OCI-M2 (cell line): ENCODE data around the gene NPEPL1.

ENCODE experiments used
- DNase-seq: peaks from one replicate; lab custom pipeline; 2025; ENCODE audit not compliant: unreplicated experiment; lab: John Stamatoyannopoulos, UW

Gene NPEPL1

GRCh38 chr20:58700121-58700821 lies 7.7 kb downstream of the NPEPL1 start:
- DNase-seq, result no peak

- DNase-seq, result no peak
Observed at GRCh38 chr20:58700823-58701222, 8.2 kb downstream of the NPEPL1 start.

- DNase-seq, result no peak
Observed at GRCh38 chr20:58701431-58702160, 9.0 kb downstream of the NPEPL1 start.

- DNase-seq, result no peak
Observed at GRCh38 chr20:58702161-58702510, 9.5 kb downstream of the NPEPL1 start.

GRCh38 chr20:58702859-58703648 lies 10.5 kb downstream of the NPEPL1 start:
- DNase-seq, result no peak

- no peak for DNase-seq
Observed at GRCh38 chr20:58703765-58704371, 11.3 kb downstream of the NPEPL1 start.

- no peak for DNase-seq
Observed at GRCh38 chr20:58705208-58705926, 12.8 kb downstream of the NPEPL1 start.

- no peak for DNase-seq
Observed at GRCh38 chr20:58706150-58706892, 13.7 kb downstream of the NPEPL1 start.

GRCh38 chr20:58706975-58707681 lies 14.5 kb downstream of the NPEPL1 start:
- no peak for DNase-seq

- no peak for DNase-seq
Observed at GRCh38 chr20:58707770-58708169, 15.2 kb downstream of the NPEPL1 start.

GRCh38 chr20:58708246-58708931 lies 15.8 kb downstream of the NPEPL1 start:
- DNase-seq, result no peak

GRCh38 chr20:58709013-58709702 lies 16.6 kb downstream of the NPEPL1 start:
- DNase-seq, result no peak

GRCh38 chr20:58709703-58710039 lies 17.1 kb downstream of the NPEPL1 start:
- DNase-seq, result no peak

- DNase-seq, result no peak
Observed at GRCh38 chr20:58710481-58711265, 18.1 kb downstream of the NPEPL1 start.

- DNase-seq, result no peak
Observed at GRCh38 chr20:58711266-58712051, 18.9 kb downstream of the NPEPL1 start.

GRCh38 chr20:58712151-58712791 lies 19.7 kb downstream of the NPEPL1 start:
- no peak for DNase-seq
